SK-N-SH treated with all-trans-retinoic acid at 6 μM for 48 hours (cell line): Measurements from ENCODE around the gene GRPEL2.

ENCODE experiments used
- ATAC-seq: fragments of 200-7000 bp; cut with Tn5 transposase; 3 replicates; pipeline ENCODE4 v1.9.1; 2020; ENCODE audit warnings: mild to moderate bottlenecking, moderate library complexity
- ARNTL ChIP-seq: fragments of 450-650 bp; formaldehyde crosslinking; IDR thresholded peaks from 2 replicates; pipeline ENCODE4 v1.5.0; 2020; ENCODE audit warnings: low read depth, mild to moderate bottlenecking, moderate library complexity, borderline replicate concordance
- BACH2 ChIP-seq: fragments of 250-450 bp; sonication (Bioruptor Pico); IDR thresholded peaks from 2 replicates; pipeline ENCODE4 v1.9.0; 2021; ENCODE audit warnings: mild to moderate bottlenecking, borderline replicate concordance
- CREB5 ChIP-seq: fragments of 250-450 bp; sonication (Bioruptor Pico); IDR thresholded peaks from 2 replicates; pipeline ENCODE4 v1.5.1; 2020; ENCODE audit warnings: low read depth, mild to moderate bottlenecking, moderate library complexity
- CSDC2 ChIP-seq: fragments of 250-450 bp; sonication (Bioruptor Pico); IDR thresholded peaks from 2 replicates; pipeline ENCODE4 v1.5.0; 2020; ENCODE audit warnings: mild to moderate bottlenecking, moderate library complexity
- CSRNP3 ChIP-seq: fragments of 250-450 bp; sonication (Bioruptor Pico); IDR thresholded peaks from 2 replicates; pipeline ENCODE4 v1.5.1; 2021; ENCODE audit warnings: mild to moderate bottlenecking, moderate library complexity
- ESRRG ChIP-seq: fragments of 250-450 bp; sonication (Bioruptor Pico); IDR thresholded peaks from 2 replicates; pipeline ENCODE4 v1.6.1; 2021; ENCODE audit warnings: mild to moderate bottlenecking
- GLIS3 ChIP-seq: fragments of 250-450 bp; sonication (Bioruptor Pico); IDR thresholded peaks from 2 replicates; pipeline ENCODE4 v1.5.0; 2020; ENCODE audit warnings: mild to moderate bottlenecking, moderate library complexity
- ISL1 ChIP-seq: fragments of 250-450 bp; sonication (Bioruptor Pico); IDR thresholded peaks from 2 replicates; pipeline ENCODE4 v2.1.2; 2022; ENCODE audit warnings: mild to moderate bottlenecking, moderate library complexity
- OSR1 ChIP-seq: fragments of 250-450 bp; sonication (Bioruptor Pico); IDR thresholded peaks from 2 replicates; pipeline ENCODE4 v1.8.0; 2022; ENCODE audit warnings: moderate library complexity, mild to moderate bottlenecking, inconsistent platforms
- PPARA ChIP-seq: fragments of 250-450 bp; sonication (Bioruptor Pico); IDR thresholded peaks from 2 replicates; pipeline ENCODE4 v1.5.0; 2020; ENCODE audit warnings: mild to moderate bottlenecking, borderline replicate concordance
- RARB ChIP-seq: fragments of 250-450 bp; sonication (Bioruptor Pico); IDR thresholded peaks from 2 replicates; pipeline ENCODE4 v1.8.0; 2021; ENCODE audit warnings: mild to moderate bottlenecking, moderate library complexity
- SNAI2 ChIP-seq: fragments of 250-450 bp; sonication (Bioruptor Pico); IDR thresholded peaks from 2 replicates; pipeline ENCODE4 v1.5.0; 2020; ENCODE audit warnings: mild to moderate bottlenecking, moderate library complexity
- TCF4 ChIP-seq: fragments of 250-450 bp; sonication (Bioruptor Pico); IDR thresholded peaks from 2 replicates; pipeline ENCODE4 v1.8.0; 2021; ENCODE audit warnings: mild to moderate bottlenecking, moderate library complexity, borderline replicate concordance
- TOX ChIP-seq: fragments of 250-450 bp; sonication (Bioruptor Pico); IDR thresholded peaks from 2 replicates; pipeline ENCODE4 v1.8.0; 2021; ENCODE audit warnings: mild to moderate bottlenecking, moderate library complexity, borderline replicate concordance
- ZFP3 ChIP-seq: fragments of 250-450 bp; sonication (Bioruptor Pico); IDR thresholded peaks from 2 replicates; pipeline ENCODE4 v1.5.0; 2020; ENCODE audit warnings: mild to moderate bottlenecking, moderate library complexity
- ZFP30 ChIP-seq: fragments of 450-650 bp; formaldehyde crosslinking; IDR thresholded peaks from 2 replicates; pipeline ENCODE4 v1.5.0; 2022; ENCODE audit warnings: mild to moderate bottlenecking, moderate library complexity
- ZNF565 ChIP-seq: fragments of 450-650 bp; formaldehyde crosslinking; conservative IDR thresholded peaks from 2 replicates; pipeline ENCODE4 v1.5.0; 2020; ENCODE audit warnings: low read depth, mild to moderate bottlenecking, moderate library complexity
- ZNF70 ChIP-seq: fragments of 450-650 bp; formaldehyde crosslinking; IDR thresholded peaks from 2 replicates; pipeline ENCODE4 v1.5.0; 2020; ENCODE audit warnings: mild to moderate bottlenecking, moderate library complexity
- ZNF8 ChIP-seq: fragments of 450-650 bp; formaldehyde crosslinking; IDR thresholded peaks from 2 replicates; pipeline ENCODE4 v1.5.0; 2020; ENCODE audit warnings: mild to moderate bottlenecking, moderate library complexity
- TF ChIP-seq, protein P1 (sequence below): fragments of 250-450 bp; sonication (Bioruptor Pico); IDR thresholded peaks from 2 replicates; pipeline ENCODE4 v1.8.0; 2021; ENCODE audit warnings: low read depth, mild to moderate bottlenecking, moderate library complexity, borderline replicate concordance
- TF ChIP-seq, protein P2 (sequence below): fragments of 250-450 bp; sonication (Bioruptor Pico); IDR thresholded peaks from 2 replicates; pipeline ENCODE4 v1.8.0; 2020; ENCODE audit warnings: mild to moderate bottlenecking, moderate library complexity, borderline replicate concordance

GRPEL2 gene

GRCh38 chr5:149371296-149371962, 26.1 kb downstream of the GRPEL2 start (continued):
- TF ChIP-seq, protein P1, sequence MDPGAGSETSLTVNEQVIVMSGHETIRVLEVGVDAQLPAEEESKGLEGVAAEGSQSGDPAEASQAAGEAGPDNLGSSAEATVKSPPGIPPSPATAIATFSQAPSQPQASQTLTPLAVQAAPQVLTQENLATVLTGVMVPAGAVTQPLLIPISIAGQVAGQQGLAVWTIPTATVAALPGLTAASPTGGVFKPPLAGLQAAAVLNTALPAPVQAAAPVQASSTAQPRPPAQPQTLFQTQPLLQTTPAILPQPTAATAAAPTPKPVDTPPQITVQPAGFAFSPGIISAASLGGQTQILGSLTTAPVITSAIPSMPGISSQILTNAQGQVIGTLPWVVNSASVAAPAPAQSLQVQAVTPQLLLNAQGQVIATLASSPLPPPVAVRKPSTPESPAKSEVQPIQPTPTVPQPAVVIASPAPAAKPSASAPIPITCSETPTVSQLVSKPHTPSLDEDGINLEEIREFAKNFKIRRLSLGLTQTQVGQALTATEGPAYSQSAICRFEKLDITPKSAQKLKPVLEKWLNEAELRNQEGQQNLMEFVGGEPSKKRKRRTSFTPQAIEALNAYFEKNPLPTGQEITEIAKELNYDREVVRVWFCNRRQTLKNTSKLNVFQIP (CRISPR knock-in tag) = no peak

- no peak for TF ChIP-seq ZFP30 (CRISPR knock-in tag)
- TF ChIP-seq ARNTL = no peak
- no peak for TF ChIP-seq ZFP3 (CRISPR knock-in tag)
- TF ChIP-seq, protein P1 (CRISPR knock-in tag) = no peak
- TF ChIP-seq CSDC2 = no peak
- no peak for TF ChIP-seq BACH2
- TF ChIP-seq, protein P2, sequence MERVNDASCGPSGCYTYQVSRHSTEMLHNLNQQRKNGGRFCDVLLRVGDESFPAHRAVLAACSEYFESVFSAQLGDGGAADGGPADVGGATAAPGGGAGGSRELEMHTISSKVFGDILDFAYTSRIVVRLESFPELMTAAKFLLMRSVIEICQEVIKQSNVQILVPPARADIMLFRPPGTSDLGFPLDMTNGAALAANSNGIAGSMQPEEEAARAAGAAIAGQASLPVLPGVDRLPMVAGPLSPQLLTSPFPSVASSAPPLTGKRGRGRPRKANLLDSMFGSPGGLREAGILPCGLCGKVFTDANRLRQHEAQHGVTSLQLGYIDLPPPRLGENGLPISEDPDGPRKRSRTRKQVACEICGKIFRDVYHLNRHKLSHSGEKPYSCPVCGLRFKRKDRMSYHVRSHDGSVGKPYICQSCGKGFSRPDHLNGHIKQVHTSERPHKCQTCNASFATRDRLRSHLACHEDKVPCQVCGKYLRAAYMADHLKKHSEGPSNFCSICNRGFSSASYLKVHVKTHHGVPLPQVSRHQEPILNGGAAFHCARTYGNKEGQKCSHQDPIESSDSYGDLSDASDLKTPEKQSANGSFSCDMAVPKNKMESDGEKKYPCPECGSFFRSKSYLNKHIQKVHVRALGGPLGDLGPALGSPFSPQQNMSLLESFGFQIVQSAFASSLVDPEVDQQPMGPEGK = no peak
- no peak for TF ChIP-seq GLIS3 (CRISPR knock-in tag)
- no peak for TF ChIP-seq SNAI2 (CRISPR knock-in tag)
- no peak for TF ChIP-seq PPARA (CRISPR knock-in tag)
- no peak for TF ChIP-seq CSRNP3 (CRISPR knock-in tag)
- no peak for TF ChIP-seq ESRRG (CRISPR knock-in tag)
- no peak for TF ChIP-seq ZNF565 (CRISPR knock-in tag)
- no peak for TF ChIP-seq TCF4 (CRISPR knock-in tag)
- TF ChIP-seq RARB = no peak
- TF ChIP-seq, all 23 proteins: peak for 0
- ATAC-seq = no peak
Measured at GRCh38 chr5:149372076-149372795, 26.9 kb downstream of the GRPEL2 start.

DNA sequence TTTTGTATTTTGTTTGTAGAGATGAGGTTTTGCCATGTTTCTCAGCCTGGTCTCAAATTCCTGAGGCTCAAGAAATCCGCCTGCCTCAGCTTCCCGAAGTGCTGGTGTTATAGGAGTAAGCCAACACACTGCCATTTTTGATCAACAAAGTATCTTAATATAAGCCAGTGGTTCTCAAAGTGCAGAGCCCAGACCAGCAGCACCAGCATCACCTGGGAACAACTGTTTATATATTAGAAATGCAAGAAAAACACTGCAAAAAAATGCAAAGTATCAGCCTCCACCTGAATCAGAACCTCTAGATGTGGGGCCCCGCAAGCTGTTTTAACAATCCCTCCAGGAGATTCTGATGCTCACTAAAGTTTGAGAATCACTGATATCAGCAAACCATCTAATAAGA, 27.6 kb downstream of the GRPEL2 start:
- TF ChIP-seq TOX (CRISPR knock-in tag) (no peak), ISL1 (CRISPR knock-in tag) (no peak), ZNF565 (CRISPR knock-in tag) (no peak)
- TF ChIP-seq, protein P1 (CRISPR knock-in tag) = no peak
- no peak for ATAC-seq

DNA sequence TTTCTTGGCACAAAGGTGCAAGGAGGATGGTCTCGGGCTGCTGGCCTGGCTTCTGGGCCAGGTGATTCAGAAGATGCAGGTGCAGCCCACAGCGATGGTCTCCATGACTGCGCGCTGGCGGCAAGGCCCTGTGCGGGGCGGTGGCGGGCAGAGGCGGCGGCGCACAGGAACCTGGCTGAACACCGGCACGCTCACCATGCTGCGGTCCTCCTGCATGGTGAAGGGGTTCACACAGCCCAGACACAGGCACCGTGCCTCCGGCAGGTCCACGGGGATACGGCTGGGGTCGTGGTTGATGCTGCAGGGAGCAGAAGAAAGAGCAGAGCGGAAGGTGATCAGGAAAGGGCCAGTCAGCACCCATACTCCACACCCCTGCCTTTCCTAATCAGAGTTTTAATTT, 29.0 kb downstream of the GRPEL2 start:
- ATAC-seq = no peak
- TF ChIP-seq ZNF70 (CRISPR knock-in tag) (no peak), CREB5 (CRISPR knock-in tag) (no peak), ARNTL (no peak), GLIS3 (CRISPR knock-in tag) (no peak), SNAI2 (CRISPR knock-in tag) (no peak), ZFP30 (CRISPR knock-in tag) (no peak), RARB (no peak), ZNF8 (no peak), ZFP3 (CRISPR knock-in tag) (no peak), ZNF565 (CRISPR knock-in tag) (no peak), TCF4 (CRISPR knock-in tag) (no peak), CSRNP3 (CRISPR knock-in tag) (no peak), OSR1 (no peak)
- TF ChIP-seq, protein P1 (CRISPR knock-in tag) = no peak
